Erythroblast (primary cell): ENCODE results near the gene PRELP.

ENCODE experiments used
- DNase-seq, 2 experiments: peaks; one replicate each; lab custom pipeline; 2025; lab: John Stamatoyannopoulos, UW
- GATA1 ChIP-seq: IDR thresholded peaks from 2 replicates; pipeline ENCODE4 v1.6.1; 2011; ENCODE audit warnings: low read depth, mild to moderate bottlenecking, control low read depth, low read length, moderate library complexity
- POLR2A ChIP-seq: IDR thresholded peaks from 2 replicates; pipeline ENCODE4 v1.6.1; 2011; ENCODE audit warnings: mild to moderate bottlenecking, low read length

PRELP gene

DNA sequence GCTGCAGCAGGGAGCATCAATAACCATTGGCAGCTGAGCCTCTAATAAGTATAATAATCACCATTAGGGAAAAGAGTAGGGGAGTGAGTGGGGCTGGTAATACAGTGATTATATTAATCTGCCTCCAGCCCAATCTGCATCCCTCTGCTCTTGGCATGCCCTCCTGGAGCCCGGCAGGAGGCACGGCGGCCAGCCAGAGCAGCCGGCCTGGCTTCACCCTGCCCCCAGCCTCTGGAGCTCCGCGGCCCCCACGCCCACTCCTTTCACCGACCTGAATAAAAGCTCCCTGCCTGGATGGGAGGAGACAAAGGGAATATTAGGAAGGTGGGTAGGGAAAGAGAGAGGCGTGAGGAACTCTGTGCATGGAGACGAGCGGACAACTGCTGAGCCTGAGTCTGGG is 46.6 kb downstream of the PRELP start:
- no peak for DNase-seq
- TF ChIP-seq GATA1: no peak
- TF ChIP-seq POLR2A: no peak

DNA sequence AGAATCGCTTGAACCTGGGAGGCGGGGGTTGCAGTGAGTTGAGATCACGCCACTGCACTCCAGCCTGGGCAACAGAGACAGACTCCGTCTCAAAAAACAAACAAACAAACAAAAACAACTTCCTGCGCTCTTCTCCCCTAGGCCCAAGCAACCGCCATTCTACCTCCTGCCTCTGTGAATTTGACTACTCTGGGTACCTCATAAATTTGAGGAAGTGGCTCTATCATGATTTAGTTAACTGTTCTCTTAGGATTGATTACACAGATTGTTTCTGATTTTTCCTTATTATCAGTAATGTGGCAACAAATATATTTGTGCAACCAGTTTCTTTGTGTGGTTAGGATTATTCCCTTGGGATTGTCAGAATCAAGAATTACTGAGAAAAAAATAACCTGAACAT is 48.1 kb downstream of the PRELP start:
- no peak for TF ChIP-seq GATA1
- no peak for TF ChIP-seq POLR2A
- no peak for DNase-seq

DNA sequence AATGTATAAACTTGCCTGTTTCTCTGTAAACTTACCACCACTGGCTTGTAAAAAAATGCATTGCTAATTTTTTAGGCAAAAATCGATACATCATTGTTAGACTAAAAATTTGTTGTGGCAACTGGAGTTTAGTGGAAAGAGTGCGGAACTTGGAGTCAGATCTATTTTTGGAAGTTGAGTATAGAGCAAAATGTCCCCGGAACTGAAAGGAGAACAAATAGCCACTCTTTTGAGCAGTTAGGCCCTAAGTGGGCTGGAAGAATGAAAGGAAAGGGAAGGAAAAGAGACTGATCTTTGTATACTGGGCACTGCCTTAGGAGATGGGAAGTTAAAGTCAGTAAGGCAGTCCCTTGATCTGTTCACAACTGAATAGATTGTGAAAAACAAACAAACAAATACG is 48.5 kb downstream of the PRELP start:
- no peak for DNase-seq
- TF ChIP-seq POLR2A (no peak), GATA1 (no peak)

DNA sequence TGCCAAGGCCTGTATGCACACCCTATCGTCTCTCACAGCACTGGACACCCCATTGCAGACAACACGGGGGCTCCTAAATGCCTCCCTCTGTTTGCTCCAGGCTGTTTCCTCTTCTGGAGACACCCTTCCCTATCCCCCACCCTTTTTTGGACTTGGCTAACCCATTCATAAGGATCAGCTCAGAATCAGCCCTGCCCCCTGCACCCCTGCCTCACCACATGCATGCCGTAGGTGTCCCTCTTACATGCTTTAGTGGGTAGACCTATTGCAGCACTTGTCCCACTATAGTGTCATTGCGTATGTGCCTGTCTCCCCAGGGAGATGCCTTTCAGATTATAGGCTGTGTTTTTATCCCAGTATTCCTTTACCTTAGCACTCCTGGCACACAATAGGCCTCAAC is 49.2 kb downstream of the PRELP start:
- TF ChIP-seq GATA1 (no peak), POLR2A (no peak)
- no peak for DNase-seq

DNA sequence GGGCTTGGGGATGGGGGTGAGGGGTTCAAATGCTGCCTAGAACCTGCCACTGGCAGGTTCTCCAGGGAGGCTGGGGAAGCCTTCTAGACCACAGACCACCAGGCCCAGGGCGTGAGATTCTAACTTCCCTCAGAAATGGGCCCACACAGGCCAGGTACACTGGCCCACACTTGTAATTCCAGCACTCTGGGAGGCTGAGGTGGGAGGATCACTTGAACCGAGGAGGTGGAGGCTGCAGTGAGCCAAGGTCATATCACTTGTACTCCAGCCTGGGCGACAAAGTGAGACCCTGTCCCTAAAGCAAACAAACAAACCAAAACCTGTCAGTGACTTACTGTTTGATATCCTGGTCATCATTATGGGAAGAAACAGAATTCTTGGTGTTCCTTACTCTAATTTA is 50.1 kb downstream of the PRELP start:
- DNase-seq: no peak
- TF ChIP-seq GATA1: no peak

DNA sequence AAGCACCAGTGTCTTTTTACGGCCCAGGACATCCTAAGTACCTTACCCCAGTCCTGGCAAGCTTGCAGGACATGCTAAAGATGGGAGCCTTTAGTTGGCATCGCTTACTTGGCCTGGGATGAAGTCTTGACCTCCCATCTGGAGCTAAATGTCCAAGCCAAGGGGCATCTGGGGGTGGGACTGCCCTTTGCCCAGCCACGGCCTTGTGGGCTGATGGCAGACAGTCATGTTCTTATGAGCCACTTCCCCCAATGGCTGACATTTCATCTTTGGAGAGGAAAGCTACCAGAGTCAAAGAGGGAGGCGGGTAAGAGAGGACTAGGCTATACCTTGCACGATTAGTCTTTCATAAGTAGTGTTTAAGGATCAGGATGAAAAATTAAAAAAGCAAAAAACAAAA is 50.5 kb downstream of the PRELP start:
- no peak for DNase-seq
- TF ChIP-seq GATA1: no peak
- TF ChIP-seq POLR2A: no peak

DNA sequence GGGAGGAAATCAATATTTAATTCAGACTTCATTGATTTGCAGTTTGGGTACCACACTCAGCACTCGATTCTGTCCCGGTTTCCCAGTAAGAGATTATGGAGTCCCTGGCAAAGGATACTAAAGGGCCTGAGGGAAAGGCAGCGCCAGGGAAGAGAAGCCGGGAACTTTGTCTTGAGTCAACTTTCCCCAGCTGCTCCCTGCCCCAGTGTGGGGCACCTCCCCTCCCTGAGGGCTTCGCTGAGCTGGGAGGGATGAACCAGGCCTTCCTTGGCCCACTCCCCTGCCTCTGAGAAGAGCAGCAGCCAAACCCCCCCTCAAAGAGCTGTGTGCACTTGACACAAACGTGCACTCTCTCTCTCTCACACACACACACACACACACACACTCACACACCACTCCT is 51.0 kb downstream of the PRELP start:
- DNase-seq: no peak
- no peak for TF ChIP-seq GATA1
- no peak for TF ChIP-seq POLR2A

DNA sequence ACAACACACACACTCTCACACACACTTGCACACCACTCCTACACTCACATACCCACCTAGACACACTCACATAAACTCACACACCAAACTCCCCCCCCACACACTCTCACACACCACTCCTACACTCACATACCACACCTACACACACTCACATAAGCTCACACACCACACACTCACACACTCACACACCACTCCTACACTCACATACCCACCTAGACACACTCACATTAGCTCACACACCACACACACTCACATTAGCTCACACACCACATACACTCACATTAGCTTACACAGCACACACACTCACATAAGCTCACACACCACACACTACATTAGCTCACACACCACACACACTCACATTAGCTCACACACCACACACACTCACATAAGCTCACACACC is 51.4 kb downstream of the PRELP start:
- TF ChIP-seq GATA1: no peak
- no peak for TF ChIP-seq POLR2A
- no peak for DNase-seq

DNA sequence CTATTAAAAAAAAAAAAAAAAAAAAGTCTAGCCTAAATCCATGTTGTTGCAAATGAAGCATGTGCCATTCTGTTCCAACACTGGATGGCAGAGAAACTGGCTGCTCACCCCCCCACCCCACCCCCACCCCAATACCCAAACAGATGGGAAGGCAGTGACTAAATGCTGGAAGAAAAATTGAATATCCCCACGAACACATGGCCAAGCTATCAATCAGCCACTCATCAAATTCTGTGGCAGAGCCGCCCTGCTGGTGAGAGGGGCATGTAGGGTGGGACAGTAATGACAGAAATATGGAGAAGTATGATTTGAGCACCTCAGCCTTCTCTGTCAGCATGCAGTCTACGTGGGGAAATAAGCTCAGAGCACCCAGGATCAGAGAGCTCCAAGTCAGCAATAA is 52.5 kb downstream of the PRELP start:
- no peak for DNase-seq
- TF ChIP-seq POLR2A (no peak), GATA1 (no peak)

DNA sequence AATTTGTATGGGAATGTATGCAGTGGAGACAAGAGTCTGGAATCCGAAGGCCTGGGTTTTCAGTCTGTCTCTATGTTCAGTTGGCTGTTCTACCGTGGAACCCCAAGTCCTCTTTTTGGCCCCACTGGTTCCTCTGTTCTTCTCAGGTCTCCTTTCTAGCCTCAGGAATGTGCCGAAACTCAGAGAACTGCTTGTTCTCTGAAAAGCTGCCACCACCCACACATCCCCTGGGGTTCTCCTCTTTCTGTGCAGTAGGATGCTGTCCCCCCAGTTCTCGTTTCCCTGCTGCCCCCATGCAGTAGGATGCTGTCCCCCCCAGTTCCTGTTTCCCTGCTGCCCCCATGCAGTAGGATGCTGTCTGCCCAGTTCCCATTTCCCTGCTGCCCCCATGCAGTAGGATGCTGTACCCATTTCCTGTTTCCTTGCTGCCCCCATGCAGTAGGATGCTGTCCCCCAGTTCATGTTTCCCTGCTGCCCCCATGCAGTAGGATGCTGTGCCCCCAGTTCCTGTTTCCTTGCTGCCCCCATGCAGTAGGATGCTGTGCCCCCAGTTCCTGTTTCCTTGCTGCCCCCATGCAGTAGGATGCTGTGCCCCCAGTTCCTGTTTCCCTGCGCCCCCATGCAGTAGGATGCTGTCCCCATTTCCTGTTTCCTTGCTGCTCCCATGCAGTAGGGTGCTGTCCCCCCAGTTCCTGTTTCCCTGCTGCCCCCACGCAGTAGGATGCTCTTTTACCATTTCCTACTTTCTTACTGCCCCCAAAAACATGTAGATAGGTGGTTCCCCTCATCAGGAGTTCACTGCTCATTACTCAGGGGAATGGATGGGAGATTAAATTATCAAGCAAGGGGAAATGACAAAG is 53.6 kb downstream of the PRELP start:
- TF ChIP-seq GATA1 (no peak), POLR2A (no peak)
- DNase-seq: no peak

DNA sequence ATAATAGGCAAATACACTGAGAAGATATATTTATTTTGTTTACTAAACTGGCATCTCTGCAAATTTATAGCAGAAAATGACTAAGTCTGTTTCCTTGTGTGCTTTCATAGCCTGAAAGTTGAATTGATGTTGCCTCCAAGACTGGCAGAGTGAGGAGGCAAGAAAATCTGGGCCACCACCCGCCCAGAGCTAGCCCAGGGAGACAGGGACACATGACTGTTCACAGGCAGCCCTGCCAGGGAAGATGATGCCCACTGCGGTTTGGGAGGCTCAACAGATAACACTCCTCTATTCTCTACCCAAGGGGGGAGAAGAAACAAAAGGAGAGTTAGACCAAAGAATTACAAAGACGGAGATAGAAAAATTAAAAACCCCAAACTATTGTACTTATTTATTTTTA is 55.5 kb downstream of the PRELP start:
- no peak for DNase-seq
- TF ChIP-seq POLR2A (no peak), GATA1 (no peak)

DNA sequence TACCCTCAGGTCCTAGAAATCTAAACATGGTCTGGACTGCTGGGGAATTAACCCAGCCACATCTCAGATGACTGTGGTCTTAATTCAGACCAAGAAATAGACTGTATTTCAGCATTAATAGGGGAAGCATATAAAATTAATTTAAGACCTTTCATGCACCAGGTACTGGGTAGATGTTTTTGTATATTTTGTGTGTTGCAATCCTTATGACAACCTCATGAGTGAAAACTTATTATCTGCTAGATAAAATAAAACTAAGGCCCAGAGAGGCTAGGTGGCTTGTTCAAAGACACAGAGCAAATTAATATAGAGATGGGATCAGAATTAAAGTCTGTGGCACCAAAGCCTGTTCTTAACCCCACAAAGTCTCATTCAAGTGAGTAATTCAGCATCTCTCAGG is 58.4 kb downstream of the PRELP start:
- DNase-seq: no peak
- TF ChIP-seq GATA1 (no peak), POLR2A (no peak)

DNA sequence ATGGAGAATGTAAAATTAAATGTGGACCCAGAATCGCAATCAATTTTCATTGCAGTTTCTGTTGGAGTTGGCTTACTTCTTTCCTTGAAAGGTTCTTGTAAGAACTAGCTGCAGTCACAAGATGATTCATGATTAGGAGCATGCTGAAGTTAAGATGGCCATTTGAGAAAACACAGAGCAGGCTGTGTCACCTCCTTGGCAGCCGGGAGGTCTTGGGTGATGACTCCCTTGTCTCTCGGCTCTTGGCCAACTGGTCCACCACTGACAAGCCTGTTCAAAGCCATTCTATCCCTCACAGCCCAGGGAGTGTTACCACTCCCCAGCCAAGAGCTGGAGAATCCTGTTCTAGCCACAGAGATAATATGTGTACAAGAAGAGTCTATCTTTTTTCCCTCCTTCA is 58.9 kb downstream of the PRELP start:
- no peak for TF ChIP-seq POLR2A
- TF ChIP-seq GATA1: no peak
- DNase-seq: peak in 1 of 2 experiments; percentile 3

DNA sequence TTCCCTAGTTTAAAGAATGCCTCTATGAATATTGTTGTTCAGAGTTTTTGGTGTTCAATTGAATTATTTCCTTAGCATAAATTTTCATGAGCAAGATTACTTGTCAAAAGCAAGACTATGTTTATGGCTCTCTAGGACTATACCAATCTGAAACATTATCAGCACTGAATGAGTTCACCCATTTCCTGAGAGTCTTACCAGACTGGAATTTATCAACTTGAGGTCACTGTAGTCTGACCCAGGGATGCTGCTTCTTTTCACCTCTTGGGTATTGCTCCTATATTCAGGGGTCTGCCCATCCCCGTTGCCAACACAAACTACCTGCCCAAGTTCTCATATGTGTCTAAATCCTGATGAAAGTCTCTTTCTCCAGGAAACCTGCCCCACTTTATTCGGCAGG is 61.0 kb downstream of the PRELP start:
- no peak for TF ChIP-seq POLR2A
- no peak for TF ChIP-seq GATA1
- DNase-seq: no peak

DNA sequence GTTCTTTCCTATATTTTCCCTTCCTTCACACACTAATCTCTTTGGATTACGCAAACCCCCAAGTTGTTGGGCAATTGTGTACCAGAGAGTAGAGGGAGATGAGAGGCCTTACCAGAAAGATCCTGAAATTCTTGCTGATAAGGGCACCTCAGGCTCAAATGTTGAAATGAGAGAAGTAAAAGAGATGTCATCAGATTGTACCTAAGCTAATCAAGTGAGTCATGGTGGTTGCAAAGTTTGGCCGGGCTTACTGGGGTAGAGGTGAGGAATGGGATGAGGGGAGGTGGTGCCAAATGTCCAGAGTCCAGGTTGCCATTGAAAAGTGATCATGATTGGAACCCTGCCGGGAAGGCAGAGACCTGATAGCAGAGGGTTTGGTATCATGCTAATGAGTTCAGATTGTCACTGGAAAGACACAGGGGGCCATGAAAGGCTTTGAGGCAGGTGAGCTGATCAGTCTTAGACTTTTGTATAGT is 61.4 kb downstream of the PRELP start:
- TF ChIP-seq GATA1 (no peak), POLR2A (no peak)
- DNase-seq: no peak
